Testis (tissue), 3 donors: ENCODE data around the gene HMCN2. TPM values are rescaled to one million over a fixed set of nuclear protein-coding genes. Genes with fewer than 3 reads are reported as not detected.

Experiments used
- DNase-seq: peaks from one replicate; pipeline ENCODE4 v3.0.0-alpha.2; 2019
- H3K27ac ChIP-seq, 2 donors: fragments of 200-600 bp; sonication (generic); one replicate each; pipeline ENCODE4 v1.5.1; 2019
- H3K27me3 ChIP-seq: fragments of 200-600 bp; sonication (generic); one replicate; pipeline ENCODE4 v1.5.1; 2019
- H3K36me3 ChIP-seq: fragments of 200-600 bp; sonication (generic); one replicate; pipeline ENCODE4 v1.5.1; 2017; ENCODE audit warnings: low read depth; ENCODE audit errors: missing control alignments
- H3K4me1 ChIP-seq: fragments of 200-600 bp; sonication (generic); one replicate; pipeline ENCODE4 v1.5.1; 2019
- H3K4me3 ChIP-seq, 2 donors: fragments of 200-600 bp; sonication (generic); one replicate each; pipeline ENCODE4 v1.5.1; 2017 to 2019
- H3K9me3 ChIP-seq: fragments of 200-600 bp; sonication (generic); one replicate; pipeline ENCODE4 v1.5.1; 2017
- POLR2A ChIP-seq: fragments of 450-650 bp; IDR thresholded peaks from one replicate; pipeline ENCODE4 v1.6.1; 2017; ENCODE audit warnings: antibody characterized with exemption, mild to moderate bottlenecking, moderate library complexity
- WGBS, 2 donors: methylation state at CpG; one replicate each; pipeline ENCODE4 v1.1.5; 2018; 5-methylcytosine and 5-hydroxymethylcytosine counted together
- intact Hi-C: fragments of 100-400 bp; cut with DNase I; formaldehyde crosslinking; loops from one replicate; pipeline ENCODE4 v1.15.1; 2023; ENCODE audit warnings: low total_unique reads
- polyA plus RNA-seq: library from polyadenylated mRNA; stranded (reverse); fragments of 350-450 nt; fragmentation: Illumina TruSeq; extraction: RNeasy Lipid Tissue Mini Kit (QIAGEN cat#74804); gene quantifications from one replicate; pipeline ENCODE4 v1.2.3, GENCODE V29; 2014; ENCODE audit warnings: low read depth, low replicate concordance; ENCODE audit not compliant: insufficient read depth
- total RNA-seq, 2 donors: library from RNA; depleted of rRNA; stranded (reverse); fragments of >200 nt; gene quantifications; one replicate each; pipeline ENCODE4 v1.2.3, GENCODE V29; 2016
- TF ChIP-seq, protein P1 (sequence below), 3 experiments: fragments of 450-650 bp in 2 of 3; fragments of 200-600 bp in 1 of 3; sonication (generic) in 1 of 3; IDR thresholded peaks; one replicate each; pipeline ENCODE4 v1.5.1; 2016 to 2019; ENCODE audit warnings: antibody characterized with exemption in 3 of 3, mild to moderate bottlenecking in 2 of 3, moderate library complexity in 1 of 3

HMCN2 gene
- total and polyA plus RNA-seq, 3 donors from 2014 or later: 10.2 to 17.7 (median 15.5) TPM

DNA sequence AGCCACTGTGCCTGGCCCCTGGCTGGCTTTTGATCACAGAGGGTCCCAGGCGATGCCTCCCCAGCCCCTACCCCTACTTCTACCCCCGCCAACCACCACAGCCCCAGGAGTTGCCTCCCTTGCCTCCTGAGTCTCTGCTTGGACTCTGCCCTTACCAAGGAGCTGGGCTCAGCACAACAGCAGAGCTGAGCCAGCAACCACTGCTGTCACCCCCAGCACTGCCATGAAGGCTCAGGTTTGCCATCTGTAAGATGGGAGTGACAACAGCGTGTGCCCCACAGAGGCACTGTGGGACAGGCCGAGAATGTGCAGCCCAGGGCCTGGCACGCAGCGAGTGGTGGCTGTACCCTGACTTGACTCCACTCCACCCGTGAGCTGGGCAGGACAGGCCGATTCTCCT lies 116.1 kb downstream of the HMCN2 start:
- Histone ChIP-seq H3K27ac (no peak overlapping the region), H3K27me3 (no peaks in the 10 kb centered on the region), H3K4me3 (no peak overlapping the region), H3K36me3 (no peaks in the 10 kb centered on the region), H3K9me3 (no peaks in the 10 kb centered on the region), H3K4me1 (no peaks in the 10 kb centered on the region)
- intact Hi-C loops: no loop called here
- TF ChIP-seq, protein P1, sequence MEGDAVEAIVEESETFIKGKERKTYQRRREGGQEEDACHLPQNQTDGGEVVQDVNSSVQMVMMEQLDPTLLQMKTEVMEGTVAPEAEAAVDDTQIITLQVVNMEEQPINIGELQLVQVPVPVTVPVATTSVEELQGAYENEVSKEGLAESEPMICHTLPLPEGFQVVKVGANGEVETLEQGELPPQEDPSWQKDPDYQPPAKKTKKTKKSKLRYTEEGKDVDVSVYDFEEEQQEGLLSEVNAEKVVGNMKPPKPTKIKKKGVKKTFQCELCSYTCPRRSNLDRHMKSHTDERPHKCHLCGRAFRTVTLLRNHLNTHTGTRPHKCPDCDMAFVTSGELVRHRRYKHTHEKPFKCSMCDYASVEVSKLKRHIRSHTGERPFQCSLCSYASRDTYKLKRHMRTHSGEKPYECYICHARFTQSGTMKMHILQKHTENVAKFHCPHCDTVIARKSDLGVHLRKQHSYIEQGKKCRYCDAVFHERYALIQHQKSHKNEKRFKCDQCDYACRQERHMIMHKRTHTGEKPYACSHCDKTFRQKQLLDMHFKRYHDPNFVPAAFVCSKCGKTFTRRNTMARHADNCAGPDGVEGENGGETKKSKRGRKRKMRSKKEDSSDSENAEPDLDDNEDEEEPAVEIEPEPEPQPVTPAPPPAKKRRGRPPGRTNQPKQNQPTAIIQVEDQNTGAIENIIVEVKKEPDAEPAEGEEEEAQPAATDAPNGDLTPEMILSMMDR (IDR thresholded peaks at IDR 0.05): no peak
- no peak for TF ChIP-seq POLR2A
- WGBS, 2 donors: 83 to 89% methylated on average over 1 to 8 of the region's 8 CpGs
- no peak for DNase-seq

DNA sequence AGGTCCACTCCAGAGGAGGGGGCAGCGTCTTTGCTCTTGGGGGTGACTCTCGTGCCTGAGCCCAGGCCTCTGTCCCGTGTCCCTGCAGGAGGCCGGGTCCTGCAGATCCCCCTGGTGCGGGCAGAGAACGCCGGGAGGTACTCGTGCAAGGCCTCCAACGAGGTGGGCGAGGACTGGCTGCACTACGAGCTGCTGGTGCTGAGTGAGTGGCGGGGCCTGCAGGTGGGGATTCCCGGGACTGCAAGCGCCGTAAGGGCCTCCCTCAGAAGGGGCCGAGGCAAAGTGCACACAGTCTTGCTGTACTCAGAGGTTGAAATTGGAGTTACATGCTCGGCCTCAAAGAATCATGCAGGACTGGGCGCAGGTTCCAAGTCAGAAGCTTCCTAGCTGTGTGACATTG lies 116.5 kb downstream of the HMCN2 start:
- no peaks in the 10 kb centered on the region for H3K4me1 ChIP-seq
- TF ChIP-seq POLR2A: no peak
- TF ChIP-seq, protein P1 (IDR thresholded peaks at IDR 0.05): no peak
- no peaks in the 10 kb centered on the region for H3K27me3 ChIP-seq
- no peaks in the 10 kb centered on the region for H3K36me3 ChIP-seq
- intact Hi-C loops: no loop called here
- no peak overlapping the region for H3K27ac ChIP-seq
- H3K4me3 ChIP-seq: no peak overlapping the region
- H3K9me3 ChIP-seq: no peaks in the 10 kb centered on the region
- 81 to 86% methylated on average over 6 to 18 of the region's 18 CpGs for WGBS, 2 donors
- DNase-seq: no peak

DNA sequence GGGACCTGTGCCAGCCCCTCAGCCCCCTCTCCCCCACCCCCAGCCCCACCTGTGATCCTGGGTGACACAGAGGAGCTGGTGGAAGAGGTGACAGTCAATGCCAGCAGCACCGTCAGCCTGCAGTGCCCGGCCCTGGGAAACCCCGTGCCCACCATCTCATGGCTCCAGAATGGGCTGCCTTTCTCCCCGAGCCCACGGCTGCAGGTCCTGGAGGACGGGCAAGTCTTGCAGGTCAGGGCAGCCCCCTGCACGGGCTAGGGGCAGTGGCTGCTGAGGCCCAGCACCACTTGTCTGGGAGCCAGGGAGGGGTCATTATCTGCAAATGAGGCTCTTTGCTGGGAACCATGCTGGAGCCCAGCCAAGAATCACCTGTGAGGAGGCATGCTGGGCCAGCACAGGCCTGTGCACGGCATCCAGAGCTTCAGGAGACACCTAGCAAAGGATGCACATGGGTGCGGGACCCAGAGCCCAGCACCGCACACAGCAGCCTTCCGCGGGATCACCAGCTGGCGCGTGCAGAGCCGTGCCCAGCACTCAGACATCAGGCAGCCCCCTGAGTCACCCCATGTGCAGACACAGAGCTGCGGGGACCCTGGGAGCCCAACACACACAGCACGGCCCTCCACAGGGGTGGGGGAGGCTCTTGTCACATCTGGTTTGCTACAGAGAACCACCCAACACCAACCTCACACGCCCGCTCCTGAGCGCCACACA lies 117.2 kb downstream of the HMCN2 start:
- H3K27ac ChIP-seq: no peak overlapping the region
- no peaks in the 10 kb centered on the region for H3K27me3 ChIP-seq
- 60 to 90% methylated on average over 1 to 20 of the region's 20 CpGs for WGBS, 2 donors
- DNase-seq: no peak
- intact Hi-C loops: no loop called here
- H3K4me1 ChIP-seq: no peaks in the 10 kb centered on the region
- H3K36me3 ChIP-seq: no peaks in the 10 kb centered on the region
- H3K4me3 ChIP-seq: no peak overlapping the region
- TF ChIP-seq, protein P1 (IDR thresholded peaks at IDR 0.05): no peak
- no peak for TF ChIP-seq POLR2A
- H3K9me3 ChIP-seq: no peaks in the 10 kb centered on the region

DNA sequence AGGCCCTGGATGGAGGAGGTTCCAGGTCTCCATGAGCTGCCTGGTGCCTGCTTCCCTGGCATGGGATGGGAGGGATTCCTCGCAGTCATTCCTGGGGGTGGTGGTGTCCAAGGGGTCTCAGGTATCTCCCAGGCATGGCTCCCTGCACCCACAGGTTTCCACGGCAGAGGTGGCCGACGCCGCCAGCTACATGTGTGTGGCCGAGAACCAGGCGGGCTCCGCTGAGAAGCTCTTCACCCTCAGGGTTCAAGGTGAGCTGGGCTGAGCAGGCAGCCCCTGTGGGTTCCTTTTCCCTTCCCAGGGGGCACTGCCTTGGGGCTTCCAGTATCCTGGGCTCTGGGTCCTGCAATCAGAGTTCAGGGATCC lies 117.8 kb downstream of the HMCN2 start:
- no peaks in the 10 kb centered on the region for H3K36me3 ChIP-seq
- WGBS, 2 donors: 86% methylated on average over 8 of the region's 8 CpGs; no CpG with 5 or more reads in 1 of the 2 donors

More for the DNA sequence above, 117.8 kb downstream of the HMCN2 start:
- intact Hi-C loops: no loop called here
- no peak for TF ChIP-seq POLR2A
- TF ChIP-seq, protein P1 (IDR thresholded peaks at IDR 0.05): no peak
- Histone ChIP-seq H3K4me1 (no peaks in the 10 kb centered on the region), H3K27me3 (no peaks in the 10 kb centered on the region), H3K9me3 (no peaks in the 10 kb centered on the region), H3K4me3 (no peak overlapping the region), H3K27ac (no peak overlapping the region)
- DNase-seq: no peak
